Astrocyte of the cerebellum (primary cell): ENCODE data around the gene NCOA1.

Experiments used
- DNase-seq: peaks from one replicate; pipeline ENCODE4 v3.0.0-alpha.2; 2011; ENCODE audit warnings: low read depth
- H3K4me3 ChIP-seq: 2 replicates; pipeline ENCODE4 v1.5.1; 2011; ENCODE audit warnings: mild to moderate bottlenecking, low read depth, low read length, moderate library complexity
- CTCF ChIP-seq: IDR thresholded peaks from 2 replicates; pipeline ENCODE4 v1.5.1; 2012; ENCODE audit warnings: low read length, low read depth, moderate library complexity, mild to moderate bottlenecking; ENCODE audit errors: missing control alignments
- in situ Hi-C: cut with HindIII; loops from 2 replicates; pipeline ENCODE4 v1.10.0; 2017; ENCODE audit warnings: low sequenced_read_pairs

Gene NCOA1

GRCh38 chr2:24682304-24682703, 191.2 kb downstream of the NCOA1 start:
- TF ChIP-seq CTCF, result no peak
- in situ Hi-C loops, result no loop called here
- no peak for DNase-seq
- H3K4me3 ChIP-seq, result no peak overlapping the region

GRCh38 chr2:24683408-24683807, 192.4 kb downstream of the NCOA1 start:
- H3K4me3 ChIP-seq, result no peak overlapping the region
- no peak for DNase-seq
- no peak for TF ChIP-seq CTCF
- in situ Hi-C loops, result no loop called here

- in situ Hi-C loops, result no loop called here
- DNase-seq, result no peak
- no peak overlapping the region for H3K4me3 ChIP-seq
- no peak for TF ChIP-seq CTCF
Observed at GRCh38 chr2:24690524-24690923, 199.5 kb downstream of the NCOA1 start.

GRCh38 chr2:24691806-24692205, 200.8 kb downstream of the NCOA1 start:
- TF ChIP-seq CTCF, result no peak
- no peak overlapping the region for H3K4me3 ChIP-seq
- DNase-seq, result no peak
- in situ Hi-C loops, result no loop called here

- no peak overlapping the region for H3K4me3 ChIP-seq
- TF ChIP-seq CTCF, result no peak
- in situ Hi-C loops, result no loop called here
- no peak for DNase-seq
Observed at GRCh38 chr2:24697792-24698191, 206.7 kb downstream of the NCOA1 start.

- in situ Hi-C loops, result no loop called here
- H3K4me3 ChIP-seq, result no peak overlapping the region
- DNase-seq, result peak; percentile 78
- no peak for TF ChIP-seq CTCF
Observed at GRCh38 chr2:24702800-24703199, 211.7 kb downstream of the NCOA1 start.

GRCh38 chr2:24704692-24705091, 213.6 kb downstream of the NCOA1 start:
- TF ChIP-seq CTCF, result no peak
- DNase-seq, result no peak
- no peak overlapping the region for H3K4me3 ChIP-seq
- in situ Hi-C loops, result no loop called here
